Neural progenitor cell (in vitro differentiated cells): ENCODE data around the gene RALY. TPM values are rescaled to one million over a fixed set of nuclear protein-coding genes. Genes with fewer than 3 reads are reported as not detected.
A peak's percentile ranks its signal among the peaks of the same experiment; 100 is the strongest.

Source experiments
- DNase-seq: peaks from one replicate; pipeline ENCODE4 v3.0.0-alpha.2; 2016; ENCODE audit warnings: low spot score
- H2AFZ ChIP-seq: fragments of 200-600 bp; sonication (generic); replicated peaks from 2 replicates; pipeline ENCODE4 v1.6.1; 2016; ENCODE audit warnings: antibody characterized with exemption
- H3F3A ChIP-seq: fragments of 200-600 bp; sonication (generic); 2 replicates; pipeline ENCODE4 v1.6.1; 2016; ENCODE audit warnings: antibody characterized with exemption, low read depth
- H3K27ac ChIP-seq: fragments of 200-600 bp; sonication (generic); 2 replicates; pipeline ENCODE4 v1.5.1; 2016; ENCODE audit warnings: mild to moderate bottlenecking
- H3K27me3 ChIP-seq: fragments of 200-600 bp; sonication (generic); 2 replicates; pipeline ENCODE4 v1.6.1; 2016; ENCODE audit warnings: mild to moderate bottlenecking, moderate library complexity
- H3K36me3 ChIP-seq: fragments of 200-600 bp; sonication (generic); 2 replicates; pipeline ENCODE4 v1.5.1; 2016
- H3K4me1 ChIP-seq: fragments of 200-600 bp; sonication (generic); 2 replicates; pipeline ENCODE4 v1.6.1; 2016; ENCODE audit warnings: mixed run types
- H3K4me2 ChIP-seq: fragments of 200-600 bp; sonication (generic); 2 replicates; pipeline ENCODE4 v1.6.1; 2016
- H3K4me3 ChIP-seq: fragments of 200-600 bp; sonication (generic); 2 replicates; pipeline ENCODE4 v1.5.1; 2016
- H3K79me2 ChIP-seq: fragments of 200-600 bp; sonication (generic); 2 replicates; pipeline ENCODE4 v1.6.1; 2016; ENCODE audit warnings: low read depth
- H3K9ac ChIP-seq: fragments of 200-600 bp; sonication (generic); 2 replicates; pipeline ENCODE4 v1.6.1; 2016
- H3K9me3 ChIP-seq: fragments of 200-600 bp; sonication (generic); 2 replicates; pipeline ENCODE4 v1.5.1; 2016; ENCODE audit warnings: low read depth
- H4K20me1 ChIP-seq: fragments of 200-600 bp; sonication (generic); 2 replicates; pipeline ENCODE4 v1.6.1; 2016; ENCODE audit warnings: low read depth
- H3K27ac Mint-ChIP-seq: 3 replicates; pipeline ENCODE4 v1.8.0; 2021; ENCODE audit warnings: mixed read lengths
- H3K27me3 Mint-ChIP-seq: 2 replicates; pipeline ENCODE4 v1.8.0; 2022; ENCODE audit warnings: low read depth, mild to moderate bottlenecking, inconsistent platforms, moderate library complexity, mixed read lengths; ENCODE audit not compliant: insufficient read depth
- H3K36me3 Mint-ChIP-seq: 3 replicates; pipeline ENCODE4 v1.8.0; 2021; ENCODE audit warnings: mixed read lengths
- H3K4me1 Mint-ChIP-seq: 3 replicates; pipeline ENCODE4 v1.8.0; 2021; ENCODE audit warnings: mixed read lengths
- H3K4me3 Mint-ChIP-seq: 3 replicates; pipeline ENCODE4 v1.8.0; 2021; ENCODE audit warnings: mild to moderate bottlenecking, moderate library complexity, mixed read lengths
- H3K9me3 Mint-ChIP-seq: 3 replicates; pipeline ENCODE4 v1.8.0; 2020; ENCODE audit warnings: mixed read lengths
- EZH2 ChIP-seq: fragments of 200-600 bp; sonication (generic); IDR thresholded peaks from 2 replicates; pipeline ENCODE4 v1.6.1; 2017; ENCODE audit warnings: antibody characterized with exemption, mild to moderate bottlenecking, moderate library complexity
- EZH2phosphoT487 ChIP-seq: fragments of 200-600 bp; sonication (generic); IDR thresholded peaks from 2 replicates; pipeline ENCODE4 v1.6.1; 2017; ENCODE audit warnings: antibody characterized with exemption
- total RNA-seq: library from RNA; depleted of rRNA; stranded (reverse); fragments of >200 nt; gene quantifications from 2 replicates; pipeline ENCODE4 v1.2.3, GENCODE V29; 2015; ENCODE audit warnings: low replicate concordance
- TF ChIP-seq, protein P1 (sequence below): fragments of 200-600 bp; sonication (generic); IDR thresholded peaks from 2 replicates; pipeline ENCODE4 v1.5.1; 2017; ENCODE audit warnings: antibody characterized with exemption, mild to moderate bottlenecking

Gene RALY
- total RNA-seq, 1 donor from 2014 or later, result 102 TPM

DNA sequence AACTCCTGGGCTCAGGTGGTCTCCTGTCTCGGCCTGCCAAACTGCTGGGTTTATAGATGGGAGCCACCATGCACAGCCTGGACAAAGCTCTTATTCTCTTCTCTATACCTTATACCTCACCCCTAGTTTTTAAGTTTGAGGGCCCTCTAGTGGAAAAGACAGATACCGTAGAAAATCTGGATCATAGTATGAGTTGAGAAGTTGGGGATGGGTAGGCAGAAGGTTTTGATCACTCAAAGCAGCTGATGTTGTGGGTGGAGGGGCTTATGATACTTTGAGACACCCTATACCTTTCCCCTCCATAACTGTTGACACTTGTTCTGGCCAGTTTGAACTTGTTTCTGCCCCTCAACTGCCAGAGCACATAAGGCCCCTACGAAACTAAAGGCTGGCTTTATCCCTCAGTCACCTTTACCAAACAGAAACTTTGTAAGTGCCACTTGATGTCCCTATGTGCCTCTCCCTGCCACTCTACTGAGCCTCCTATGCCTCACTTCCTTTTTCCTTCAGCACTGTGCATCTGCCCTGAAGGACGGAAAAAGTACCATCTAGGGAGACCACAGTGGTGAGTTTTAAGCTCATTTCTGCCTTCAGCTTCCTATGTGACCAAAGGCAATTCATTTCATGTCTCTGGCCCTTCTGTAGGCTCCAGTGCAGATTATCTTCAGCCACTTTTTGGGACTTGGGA lies 28.6 kb downstream of the RALY start:
- no peak overlapping the region for H3K4me2 ChIP-seq
- TF ChIP-seq, protein P1, sequence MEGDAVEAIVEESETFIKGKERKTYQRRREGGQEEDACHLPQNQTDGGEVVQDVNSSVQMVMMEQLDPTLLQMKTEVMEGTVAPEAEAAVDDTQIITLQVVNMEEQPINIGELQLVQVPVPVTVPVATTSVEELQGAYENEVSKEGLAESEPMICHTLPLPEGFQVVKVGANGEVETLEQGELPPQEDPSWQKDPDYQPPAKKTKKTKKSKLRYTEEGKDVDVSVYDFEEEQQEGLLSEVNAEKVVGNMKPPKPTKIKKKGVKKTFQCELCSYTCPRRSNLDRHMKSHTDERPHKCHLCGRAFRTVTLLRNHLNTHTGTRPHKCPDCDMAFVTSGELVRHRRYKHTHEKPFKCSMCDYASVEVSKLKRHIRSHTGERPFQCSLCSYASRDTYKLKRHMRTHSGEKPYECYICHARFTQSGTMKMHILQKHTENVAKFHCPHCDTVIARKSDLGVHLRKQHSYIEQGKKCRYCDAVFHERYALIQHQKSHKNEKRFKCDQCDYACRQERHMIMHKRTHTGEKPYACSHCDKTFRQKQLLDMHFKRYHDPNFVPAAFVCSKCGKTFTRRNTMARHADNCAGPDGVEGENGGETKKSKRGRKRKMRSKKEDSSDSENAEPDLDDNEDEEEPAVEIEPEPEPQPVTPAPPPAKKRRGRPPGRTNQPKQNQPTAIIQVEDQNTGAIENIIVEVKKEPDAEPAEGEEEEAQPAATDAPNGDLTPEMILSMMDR, result peak; percentile 57
- TF ChIP-seq EZH2, result no peak
- H3K36me3 ChIP-seq, result no peaks in the 10 kb centered on the region
- no peaks in the 10 kb centered on the region for H3F3A ChIP-seq
- peaks cover 8% of the 10 kb centered on the region for H3K9me3 Mint-ChIP-seq
- no peak overlapping the region for H3K4me3 Mint-ChIP-seq
- H3K79me2 ChIP-seq, result peaks cover 96% of the 10 kb centered on the region
- H3K4me3 ChIP-seq, result no peak overlapping the region
- no peaks in the 10 kb centered on the region for H3K27me3 ChIP-seq
- H3K27me3 Mint-ChIP-seq, result no peaks in the 10 kb centered on the region
- no peak overlapping the region for H3K27ac ChIP-seq
- peaks cover 21% of the 10 kb centered on the region for H3K4me1 ChIP-seq
- H3K27ac Mint-ChIP-seq, result peak overlapping the region; percentile 44
- peaks cover 65% of the 10 kb centered on the region for H4K20me1 ChIP-seq
- peak; percentile 39 for DNase-seq
- H3K4me1 Mint-ChIP-seq, result peaks cover 19% of the 10 kb centered on the region
- no peak overlapping the region for H2AFZ ChIP-seq
- peaks cover 15% of the 10 kb centered on the region for H3K36me3 Mint-ChIP-seq
- no peaks in the 10 kb centered on the region for H3K9me3 ChIP-seq
- H3K9ac ChIP-seq, result no peak overlapping the region

DNA sequence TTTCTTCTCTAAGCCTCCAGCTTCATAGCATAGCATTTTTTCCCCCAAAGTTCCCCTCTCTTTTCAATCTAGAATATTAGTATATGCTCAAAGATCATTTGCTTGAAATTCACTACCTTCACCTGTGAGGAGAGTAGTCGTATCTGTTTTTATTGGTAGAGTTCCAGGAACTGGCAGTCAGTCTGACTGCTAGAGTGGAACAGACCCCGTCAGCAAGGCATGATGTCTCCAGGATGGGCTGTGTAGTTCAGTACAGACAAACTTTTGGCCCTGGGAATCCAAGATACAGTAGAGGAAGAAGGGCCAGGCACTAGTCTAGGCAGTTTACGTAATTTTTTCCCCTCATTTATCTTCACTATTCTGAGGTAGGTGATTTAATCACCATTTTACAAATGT lies 29.1 kb downstream of the RALY start:
- H3K4me1 Mint-ChIP-seq, result peaks cover 17% of the 10 kb centered on the region
- no peak overlapping the region for H3K27ac ChIP-seq
- peaks cover 96% of the 10 kb centered on the region for H3K79me2 ChIP-seq
- peaks cover 13% of the 10 kb centered on the region for H3K36me3 Mint-ChIP-seq
- H3K9me3 ChIP-seq, result no peaks in the 10 kb centered on the region
- no peak overlapping the region for H3K4me3 ChIP-seq
- H3K9me3 Mint-ChIP-seq, result peaks cover 6% of the 10 kb centered on the region
- no peak overlapping the region for H3K4me2 ChIP-seq
- no peaks in the 10 kb centered on the region for H3F3A ChIP-seq
- peaks cover 60% of the 10 kb centered on the region for H4K20me1 ChIP-seq
- H3K4me1 ChIP-seq, result peaks cover 21% of the 10 kb centered on the region
- no peak for TF ChIP-seq EZH2
- TF ChIP-seq, protein P1, result no peak
- TF ChIP-seq EZH2phosphoT487, result no peak
- peak overlapping the region; percentile 44 for H3K27ac Mint-ChIP-seq
- no peaks in the 10 kb centered on the region for H3K27me3 ChIP-seq
- no peak overlapping the region for H3K9ac ChIP-seq
- H2AFZ ChIP-seq, result no peak overlapping the region
- H3K4me3 Mint-ChIP-seq, result no peak overlapping the region
- no peaks in the 10 kb centered on the region for H3K36me3 ChIP-seq
- DNase-seq, result no peak
- H3K27me3 Mint-ChIP-seq, result no peaks in the 10 kb centered on the region

DNA sequence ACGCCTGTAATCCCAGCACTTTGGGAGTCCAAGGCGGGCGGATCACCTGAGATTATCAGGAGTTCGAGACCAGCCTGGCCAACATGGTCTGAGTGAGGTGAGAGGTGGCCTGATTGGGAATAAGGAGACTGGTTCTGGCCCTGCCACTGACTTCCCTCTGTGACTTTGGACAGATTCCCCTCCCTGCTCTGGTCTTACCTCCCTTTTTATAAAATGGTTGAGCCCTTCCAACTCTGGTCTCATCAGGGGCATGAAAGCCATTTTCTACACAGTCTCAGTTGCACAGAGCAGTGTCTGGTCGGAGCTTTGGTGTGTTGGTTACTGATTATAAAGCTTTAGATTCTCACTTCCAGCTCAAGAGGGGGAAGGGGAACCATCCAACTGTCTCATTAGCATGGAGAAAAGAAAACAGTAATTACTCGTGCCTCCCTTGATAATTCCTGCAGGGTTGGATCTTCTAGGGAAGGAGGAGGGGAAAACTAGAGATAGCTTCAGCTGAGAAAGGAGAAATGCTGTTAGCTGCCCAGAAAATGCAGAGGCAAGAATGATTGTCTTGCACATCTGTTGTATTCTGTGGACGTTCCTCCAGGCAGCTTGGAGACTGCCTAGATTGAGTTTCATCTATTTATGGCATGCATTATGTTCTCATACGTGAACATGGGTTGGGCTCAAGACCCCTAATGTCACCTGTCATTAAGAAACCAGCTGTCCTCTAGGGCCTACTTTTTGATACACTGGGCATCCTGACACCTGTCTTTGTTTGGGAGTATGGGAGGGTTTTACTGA lies 30.4 kb downstream of the RALY start:
- H3K4me2 ChIP-seq, result peak overlapping the region; percentile 51
- no peak overlapping the region for H3K27ac ChIP-seq
- no peak for TF ChIP-seq EZH2
- TF ChIP-seq, protein P1, result no peak
- no peak for TF ChIP-seq EZH2phosphoT487
- Mint-ChIP-seq H3K27ac (no peak overlapping the region), H3K9me3 (peaks cover 2% of the 10 kb centered on the region), H3K36me3 (peaks cover 7% of the 10 kb centered on the region), H3K4me1 (peaks cover 23% of the 10 kb centered on the region), H3K27me3 (no peaks in the 10 kb centered on the region), H3K4me3 (no peak overlapping the region)
- H3K27me3 ChIP-seq, result no peaks in the 10 kb centered on the region
- no peak overlapping the region for H3K4me3 ChIP-seq
- H4K20me1 ChIP-seq, result peaks cover 49% of the 10 kb centered on the region
- H3K9ac ChIP-seq, result no peak overlapping the region
- H3K4me1 ChIP-seq, result peaks cover 26% of the 10 kb centered on the region
- H3K79me2 ChIP-seq, result peaks cover 94% of the 10 kb centered on the region
- peaks cover 6% of the 10 kb centered on the region for H3F3A ChIP-seq
- H3K9me3 ChIP-seq, result no peaks in the 10 kb centered on the region
- H2AFZ ChIP-seq, result no peak overlapping the region
- no peaks in the 10 kb centered on the region for H3K36me3 ChIP-seq
- DNase-seq, result no peak
